ENCODE measurements around the gene ARHGAP6.

The ARHGAP6 gene

GRCh38 chrX:11334165-11334564, 331.6 kb downstream of the ARHGAP6 start:
- TF ChIP-seq REST (IDR thresholded peaks at IDR 0.05; ENCODE audit: insufficient replicate concordance, low read depth) (no peak), POLR2AphosphoS5 (IDR thresholded peaks at IDR 0.05; ENCODE audit: low read depth) (no peak), SPI1 (IDR thresholded peaks at IDR 0.05; ENCODE audit: borderline replicate concordance, low read depth) (no peak), CTCF (IDR thresholded peaks at IDR 0.05; ENCODE audit: insufficient read depth, low read length) (no peak), GABPA (IDR thresholded peaks at IDR 0.05; ENCODE audit: low read depth) (no peak)
- H3K27me3 ChIP-seq (ENCODE audit: insufficient read depth, poor library complexity, severe bottlenecking): no peaks in the 10 kb centered on the region
- DNase-seq (ENCODE audit: low read depth in 1 of 2, low spot score in 1 of 2): no peak
- no peak overlapping the region for H3K4me3 ChIP-seq (replicated peaks; ENCODE audit: insufficient read depth, low read length)
- no peak overlapping the region for H3K27ac ChIP-seq (replicated peaks)

- H3K4me3 ChIP-seq (replicated peaks; ENCODE audit: insufficient read depth, low read length): no peak overlapping the region
- no peak overlapping the region for H3K27ac ChIP-seq (replicated peaks)
- no peaks in the 10 kb centered on the region for H3K27me3 ChIP-seq (ENCODE audit: insufficient read depth, poor library complexity, severe bottlenecking)
- no peak for TF ChIP-seq POLR2AphosphoS5 (IDR thresholded peaks at IDR 0.05; ENCODE audit: low read depth)
- no peak for TF ChIP-seq SPI1 (IDR thresholded peaks at IDR 0.05; ENCODE audit: borderline replicate concordance, low read depth)
- TF ChIP-seq GABPA (IDR thresholded peaks at IDR 0.05; ENCODE audit: low read depth): no peak
- no peak for TF ChIP-seq CTCF (IDR thresholded peaks at IDR 0.05; ENCODE audit: insufficient read depth, low read length)
- no peak for TF ChIP-seq REST (IDR thresholded peaks at IDR 0.05; ENCODE audit: insufficient replicate concordance, low read depth)
- DNase-seq (ENCODE audit: low read depth in 1 of 2, low spot score in 1 of 2): no peak
Observed at GRCh38 chrX:11331788-11332187, 333.9 kb downstream of the ARHGAP6 start.

GRCh38 chrX:11329021-11329420, 336.7 kb downstream of the ARHGAP6 start:
- H3K27ac ChIP-seq (replicated peaks): no peak overlapping the region
- H3K27me3 ChIP-seq (ENCODE audit: insufficient read depth, poor library complexity, severe bottlenecking): no peaks in the 10 kb centered on the region
- no peak for TF ChIP-seq POLR2AphosphoS5 (IDR thresholded peaks at IDR 0.05; ENCODE audit: low read depth)
- no peak for TF ChIP-seq CTCF (IDR thresholded peaks at IDR 0.05; ENCODE audit: insufficient read depth, low read length)
- TF ChIP-seq REST (IDR thresholded peaks at IDR 0.05; ENCODE audit: insufficient replicate concordance, low read depth): no peak
- no peak for TF ChIP-seq SPI1 (IDR thresholded peaks at IDR 0.05; ENCODE audit: borderline replicate concordance, low read depth)
- H3K4me3 ChIP-seq (replicated peaks; ENCODE audit: insufficient read depth, low read length): no peak overlapping the region
- no peak for DNase-seq (ENCODE audit: low read depth in 1 of 2, low spot score in 1 of 2)

All from HL-60 (cell line).